Measurements from ENCODE around the gene KCNA4.
"Not testable (repeated sequence)": the region's sequence is repeated elsewhere in the genome, so short reads cannot be mapped to it uniquely, and the experiment has no call there.

KCNA4 gene

GRCh38 chr11:30045144-30045543 lies 28.3 kb upstream of the KCNA4 start:
- FAIRE-seq, result no peak
- DNase-seq (ENCODE audit: insufficient read length, low spot score), result no peak
- no peak for TF ChIP-seq CTCF (IDR thresholded peaks at IDR 0.05; ENCODE audit: insufficient read depth, missing control alignments)

- DNase-seq (ENCODE audit: insufficient read length, low spot score) (no peak), FAIRE-seq (no peak)
- no peak for TF ChIP-seq CTCF (IDR thresholded peaks at IDR 0.05; ENCODE audit: insufficient read depth, missing control alignments)
Observed at GRCh38 chr11:30041171-30041570, 24.3 kb upstream of the KCNA4 start.

GRCh38 chr11:30034746-30035145 lies 17.9 kb upstream of the KCNA4 start:
- not testable (repeated sequence) for FAIRE-seq; DNase-seq (ENCODE audit: insufficient read length, low spot score)

GRCh38 chr11:30034166-30034565 lies 17.3 kb upstream of the KCNA4 start:
- not testable (repeated sequence) for FAIRE-seq; DNase-seq (ENCODE audit: insufficient read length, low spot score)

GRCh38 chr11:30025396-30026139 lies 8.7 kb upstream of the KCNA4 start:
- no peak for TF ChIP-seq CTCF (IDR thresholded peaks at IDR 0.05; ENCODE audit: insufficient read depth, missing control alignments)
- DNase-seq (ENCODE audit: insufficient read length, low spot score) (no peak), FAIRE-seq (no peak)

- no peak for TF ChIP-seq CTCF (IDR thresholded peaks at IDR 0.05; ENCODE audit: insufficient read depth, missing control alignments)
- no peak for FAIRE-seq
- no peak for DNase-seq (ENCODE audit: insufficient read length, low spot score)
Observed at GRCh38 chr11:30023074-30023473, 6.2 kb upstream of the KCNA4 start.

GRCh38 chr11:30019481-30019880 lies 2.7 kb upstream of the KCNA4 start:
- DNase-seq (ENCODE audit: insufficient read length, low spot score), result no peak
- no peak for FAIRE-seq
- no peak for TF ChIP-seq CTCF (IDR thresholded peaks at IDR 0.05; ENCODE audit: insufficient read depth, missing control alignments)

- FAIRE-seq, result no peak
- no peak for DNase-seq (ENCODE audit: insufficient read length, low spot score)
- TF ChIP-seq CTCF (IDR thresholded peaks at IDR 0.05; ENCODE audit: insufficient read depth, missing control alignments), result no peak
Observed at GRCh38 chr11:30018495-30018894, 1.7 kb upstream of the KCNA4 start.

Measured in D721Med (cell line).